ENCODE measurements around the gene BAIAP2L1. TPM values are rescaled to one million over a fixed set of nuclear protein-coding genes. Genes with fewer than 3 reads are reported as not detected.

BAIAP2L1 gene
- total RNA-seq, 1 experiment from 2014 or later = 120 TPM

DNA sequence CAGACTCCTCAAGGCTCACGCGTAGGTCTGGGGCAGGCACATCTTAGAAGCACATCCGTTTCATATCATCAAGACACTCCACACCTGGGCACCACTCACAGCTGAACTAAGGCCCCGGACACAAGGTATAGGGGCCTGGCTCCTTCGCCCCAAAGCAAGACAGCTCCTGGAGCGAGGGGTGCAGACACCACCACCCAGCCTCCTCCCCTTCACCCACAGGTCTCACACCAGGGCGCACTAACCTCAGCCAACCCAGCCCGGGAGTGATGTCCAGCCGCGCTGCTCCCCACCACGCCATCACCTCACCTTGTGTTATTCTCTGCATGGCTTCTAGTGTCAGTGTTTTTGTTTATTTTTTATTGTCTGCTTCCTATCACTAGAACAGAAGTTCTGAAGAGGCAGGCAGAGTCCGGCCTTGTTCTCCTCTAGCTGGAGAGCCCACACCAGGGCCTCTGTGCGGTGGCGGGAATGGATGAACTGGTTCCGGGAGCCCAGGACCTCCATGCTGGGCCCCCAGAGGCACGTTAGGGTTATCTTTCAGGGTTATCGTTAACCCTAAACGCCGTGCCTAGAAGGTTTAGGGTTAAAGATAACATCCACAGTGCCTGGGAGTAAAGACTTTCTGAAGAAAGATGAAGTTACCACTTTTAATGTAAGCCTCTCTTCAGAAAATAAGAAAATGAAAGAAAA is 97.6 kb downstream of the BAIAP2L1 start:
- BruUV-seq (replicated peaks) = no TSS peak
- H3K27ac ChIP-seq (ENCODE audit: low read length) = no peak overlapping the region
- TF ChIP-seq TCF7L2 (IDR thresholded peaks at IDR 0.05; ENCODE audit: low read depth, low read length) (no peak), POLR2AphosphoS5 (IDR thresholded peaks at IDR 0.05; ENCODE audit: low read depth, low read length) (no peak), SIN3A (IDR thresholded peaks at IDR 0.05; ENCODE audit: borderline replicate concordance, insufficient read depth, low read depth, low read length) (no peak)
- H3K27me3 ChIP-seq (ENCODE audit: control insufficient read depth, insufficient read depth, low read length) = no peaks in the 10 kb centered on the region
- ChIA-PET CTCF (no interaction called here), POLR2A (no interaction called here)
- in situ Hi-C loops (cut with HindIII; ENCODE audit: low pct_unique_long_range_greater_than_20kb, low sequenced_read_pairs) (no loop called here), intact Hi-C loops (cut with micrococcal nuclease; ENCODE audit: unreplicated experiment) (no loop called here)
- no peaks in the 10 kb centered on the region for H3K4me1 ChIP-seq (ENCODE audit: control insufficient read depth, insufficient read depth, low read length)
- peaks cover 22% of the 10 kb centered on the region for H3K36me3 ChIP-seq (ENCODE audit: control insufficient read depth, insufficient read depth, low read length)
- ATAC-seq = no peak
- H3K4me3 ChIP-seq (ENCODE audit: low read depth in 2 of 2, low read length in 2 of 2) = no peak overlapping the region
- no peaks in the 10 kb centered on the region for H3K9me3 ChIP-seq (ENCODE audit: control insufficient read depth, insufficient read depth, low read depth, low read length)
- DNase-seq (ENCODE audit: low read depth, low spot score) = no peak

DNA sequence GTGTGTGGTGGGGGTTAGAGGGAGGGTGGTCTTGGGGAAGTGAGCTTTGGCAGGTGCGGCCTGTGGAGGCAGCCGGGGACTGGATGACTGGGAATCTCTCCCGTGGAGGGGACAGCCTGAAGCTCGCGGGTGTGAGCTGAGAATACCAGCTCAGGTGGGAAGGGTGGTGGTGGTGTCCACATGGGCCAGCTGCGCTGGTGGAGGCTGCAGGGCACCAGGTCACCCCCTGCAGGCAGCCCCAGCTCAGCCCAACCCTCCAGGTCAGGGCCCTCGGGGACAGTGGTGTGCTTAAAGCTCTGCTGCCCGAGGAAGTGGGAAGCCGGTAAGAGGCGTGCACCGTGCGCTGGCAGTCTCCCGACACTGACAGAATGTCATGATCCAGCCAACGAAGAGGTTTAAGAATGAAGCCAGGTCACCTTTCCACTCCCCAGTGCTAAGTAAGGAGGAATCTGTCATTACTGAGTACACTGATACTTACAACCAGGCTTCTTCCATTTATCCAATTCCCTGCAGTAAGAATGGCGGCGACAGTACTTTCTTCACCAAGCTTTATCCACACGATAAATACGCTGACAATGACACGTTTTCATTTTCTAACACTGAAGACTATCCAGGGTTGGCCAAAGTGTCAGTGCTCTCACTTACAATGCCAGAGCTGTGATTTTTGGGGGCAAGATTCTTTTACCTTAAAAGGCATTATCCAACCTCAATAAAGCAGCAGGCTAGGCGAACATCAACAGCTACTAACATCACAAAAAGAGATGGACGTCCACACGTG is 99.0 kb downstream of the BAIAP2L1 start:
- intact Hi-C loops (cut with micrococcal nuclease; ENCODE audit: unreplicated experiment) (no loop called here), in situ Hi-C loops (cut with HindIII; ENCODE audit: low pct_unique_long_range_greater_than_20kb, low sequenced_read_pairs) (no loop called here)
- Histone ChIP-seq H3K27me3 (ENCODE audit: control insufficient read depth, insufficient read depth, low read length) (no peaks in the 10 kb centered on the region), H3K27ac (ENCODE audit: low read length) (no peak overlapping the region), H3K36me3 (ENCODE audit: control insufficient read depth, insufficient read depth, low read length) (peaks cover 17% of the 10 kb centered on the region), H3K9me3 (ENCODE audit: control insufficient read depth, insufficient read depth, low read depth, low read length) (no peaks in the 10 kb centered on the region), H3K4me1 (ENCODE audit: control insufficient read depth, insufficient read depth, low read length) (peaks cover 6% of the 10 kb centered on the region), H3K4me3 (ENCODE audit: low read depth in 2 of 2, low read length in 2 of 2) (no peak overlapping the region)
- no peak for ATAC-seq
- DNase-seq (ENCODE audit: low read depth, low spot score) = no peak
- no TSS peak for BruUV-seq (replicated peaks)
- CTCF ChIA-PET = no interaction called here
- POLR2A ChIA-PET = interaction anchor here (0.6 kb wide), 1 partner anchor 536 kb away, joined by 10 read pairs; no protein-coding TSS in a partner anchor
- TF ChIP-seq POLR2AphosphoS5 (IDR thresholded peaks at IDR 0.05; ENCODE audit: low read depth, low read length) (no peak), SIN3A (IDR thresholded peaks at IDR 0.05; ENCODE audit: borderline replicate concordance, insufficient read depth, low read depth, low read length) (no peak), TCF7L2 (IDR thresholded peaks at IDR 0.05; ENCODE audit: low read depth, low read length) (no peak)
- TF ChIP-seq, protein P1, sequence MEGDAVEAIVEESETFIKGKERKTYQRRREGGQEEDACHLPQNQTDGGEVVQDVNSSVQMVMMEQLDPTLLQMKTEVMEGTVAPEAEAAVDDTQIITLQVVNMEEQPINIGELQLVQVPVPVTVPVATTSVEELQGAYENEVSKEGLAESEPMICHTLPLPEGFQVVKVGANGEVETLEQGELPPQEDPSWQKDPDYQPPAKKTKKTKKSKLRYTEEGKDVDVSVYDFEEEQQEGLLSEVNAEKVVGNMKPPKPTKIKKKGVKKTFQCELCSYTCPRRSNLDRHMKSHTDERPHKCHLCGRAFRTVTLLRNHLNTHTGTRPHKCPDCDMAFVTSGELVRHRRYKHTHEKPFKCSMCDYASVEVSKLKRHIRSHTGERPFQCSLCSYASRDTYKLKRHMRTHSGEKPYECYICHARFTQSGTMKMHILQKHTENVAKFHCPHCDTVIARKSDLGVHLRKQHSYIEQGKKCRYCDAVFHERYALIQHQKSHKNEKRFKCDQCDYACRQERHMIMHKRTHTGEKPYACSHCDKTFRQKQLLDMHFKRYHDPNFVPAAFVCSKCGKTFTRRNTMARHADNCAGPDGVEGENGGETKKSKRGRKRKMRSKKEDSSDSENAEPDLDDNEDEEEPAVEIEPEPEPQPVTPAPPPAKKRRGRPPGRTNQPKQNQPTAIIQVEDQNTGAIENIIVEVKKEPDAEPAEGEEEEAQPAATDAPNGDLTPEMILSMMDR (IDR thresholded peaks at IDR 0.05) = no peak
- TF ChIP-seq, protein P2, sequence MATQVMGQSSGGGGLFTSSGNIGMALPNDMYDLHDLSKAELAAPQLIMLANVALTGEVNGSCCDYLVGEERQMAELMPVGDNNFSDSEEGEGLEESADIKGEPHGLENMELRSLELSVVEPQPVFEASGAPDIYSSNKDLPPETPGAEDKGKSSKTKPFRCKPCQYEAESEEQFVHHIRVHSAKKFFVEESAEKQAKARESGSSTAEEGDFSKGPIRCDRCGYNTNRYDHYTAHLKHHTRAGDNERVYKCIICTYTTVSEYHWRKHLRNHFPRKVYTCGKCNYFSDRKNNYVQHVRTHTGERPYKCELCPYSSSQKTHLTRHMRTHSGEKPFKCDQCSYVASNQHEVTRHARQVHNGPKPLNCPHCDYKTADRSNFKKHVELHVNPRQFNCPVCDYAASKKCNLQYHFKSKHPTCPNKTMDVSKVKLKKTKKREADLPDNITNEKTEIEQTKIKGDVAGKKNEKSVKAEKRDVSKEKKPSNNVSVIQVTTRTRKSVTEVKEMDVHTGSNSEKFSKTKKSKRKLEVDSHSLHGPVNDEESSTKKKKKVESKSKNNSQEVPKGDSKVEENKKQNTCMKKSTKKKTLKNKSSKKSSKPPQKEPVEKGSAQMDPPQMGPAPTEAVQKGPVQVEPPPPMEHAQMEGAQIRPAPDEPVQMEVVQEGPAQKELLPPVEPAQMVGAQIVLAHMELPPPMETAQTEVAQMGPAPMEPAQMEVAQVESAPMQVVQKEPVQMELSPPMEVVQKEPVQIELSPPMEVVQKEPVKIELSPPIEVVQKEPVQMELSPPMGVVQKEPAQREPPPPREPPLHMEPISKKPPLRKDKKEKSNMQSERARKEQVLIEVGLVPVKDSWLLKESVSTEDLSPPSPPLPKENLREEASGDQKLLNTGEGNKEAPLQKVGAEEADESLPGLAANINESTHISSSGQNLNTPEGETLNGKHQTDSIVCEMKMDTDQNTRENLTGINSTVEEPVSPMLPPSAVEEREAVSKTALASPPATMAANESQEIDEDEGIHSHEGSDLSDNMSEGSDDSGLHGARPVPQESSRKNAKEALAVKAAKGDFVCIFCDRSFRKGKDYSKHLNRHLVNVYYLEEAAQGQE (IDR thresholded peaks at IDR 0.05; ENCODE audit: insufficient read depth in 1 of 2, low read depth in 2 of 2, low read length in 1 of 2) = no peak

Data from Panc1 (cell line).